HEK293 (cell line): Measurements from ENCODE around the gene IL17REL.

ENCODE experiments used
- BCL11A ChIP-seq: fragments of 450-650 bp; formaldehyde crosslinking; IDR thresholded peaks from 2 replicates; pipeline ENCODE4 v1.5.1; 2016; ENCODE audit warnings: low read depth, missing biosample characterization, missing genetic modification characterization
- BCL11B ChIP-seq: fragments of 450-650 bp; formaldehyde crosslinking; IDR thresholded peaks from 2 replicates; pipeline ENCODE4 v1.5.1; 2016; ENCODE audit warnings: low read depth, missing biosample characterization, missing genetic modification characterization
- HOXC10 ChIP-seq: sonication (generic); formaldehyde crosslinking; IDR thresholded peaks from 2 replicates; pipeline ENCODE4 v1.8.1; 2023; ENCODE audit warnings: mild to moderate bottlenecking, missing genetic modification reagents
- KLF1 ChIP-seq: fragments of 450-650 bp; formaldehyde crosslinking; IDR thresholded peaks from 2 replicates; pipeline ENCODE4 v1.5.1; 2016; ENCODE audit warnings: missing biosample characterization, missing genetic modification characterization
- KLF7 ChIP-seq: fragments of 450-650 bp; formaldehyde crosslinking; IDR thresholded peaks from 2 replicates; pipeline ENCODE4 v1.5.1; 2016; ENCODE audit warnings: missing biosample characterization, missing genetic modification characterization, borderline replicate concordance
- OVOL3 ChIP-seq: fragments of 450-650 bp; formaldehyde crosslinking; IDR thresholded peaks from 2 replicates; pipeline ENCODE4 v1.5.1; 2016; ENCODE audit warnings: missing biosample characterization, missing genetic modification characterization
- PATZ1 ChIP-seq: fragments of 450-650 bp; formaldehyde crosslinking; IDR thresholded peaks from 2 replicates; pipeline ENCODE4 v1.5.1; 2016; ENCODE audit warnings: missing biosample characterization, missing genetic modification characterization
- PRDM10 ChIP-seq: fragments of 450-650 bp; formaldehyde crosslinking; IDR thresholded peaks from 2 replicates; pipeline ENCODE4 v1.5.1; 2016; ENCODE audit warnings: missing biosample characterization, missing genetic modification characterization
- SP2 ChIP-seq: fragments of 450-650 bp; formaldehyde crosslinking; IDR thresholded peaks from 2 replicates; pipeline ENCODE4 v1.5.1; 2016; ENCODE audit warnings: missing biosample characterization, missing genetic modification characterization
- SP7 ChIP-seq: fragments of 450-650 bp; formaldehyde crosslinking; IDR thresholded peaks from 2 replicates; pipeline ENCODE4 v1.5.1; 2016; ENCODE audit warnings: missing biosample characterization, missing genetic modification characterization
- ZBTB20 ChIP-seq: fragments of 450-650 bp; formaldehyde crosslinking; IDR thresholded peaks from 2 replicates; pipeline ENCODE4 v1.5.1; 2016; ENCODE audit warnings: missing biosample characterization, missing genetic modification characterization
- ZBTB21 ChIP-seq: fragments of 450-650 bp; formaldehyde crosslinking; IDR thresholded peaks from 2 replicates; pipeline ENCODE4 v1.5.1; 2017; ENCODE audit warnings: missing biosample characterization, missing genetic modification characterization
- ZBTB8A ChIP-seq: fragments of 450-650 bp; formaldehyde crosslinking; IDR thresholded peaks from 2 replicates; pipeline ENCODE4 v1.5.1; 2016; ENCODE audit warnings: missing biosample characterization, missing genetic modification characterization
- ZFHX2 ChIP-seq: fragments of 450-650 bp; formaldehyde crosslinking; conservative IDR thresholded peaks from 2 replicates; pipeline ENCODE4 v1.5.1; 2016; ENCODE audit warnings: missing biosample characterization, missing genetic modification characterization
- ZNF18 ChIP-seq: fragments of 450-650 bp; formaldehyde crosslinking; IDR thresholded peaks from 2 replicates; pipeline ENCODE4 v1.5.1; 2016; ENCODE audit warnings: missing biosample characterization, missing genetic modification characterization
- ZNF211 ChIP-seq: fragments of 450-650 bp; formaldehyde crosslinking; IDR thresholded peaks from 2 replicates; pipeline ENCODE4 v1.5.1; 2016; ENCODE audit warnings: low read depth, missing biosample characterization, missing genetic modification characterization
- ZNF239 ChIP-seq: fragments of 450-650 bp; formaldehyde crosslinking; IDR thresholded peaks from 2 replicates; pipeline ENCODE4 v1.5.1; 2016; ENCODE audit warnings: missing biosample characterization, missing genetic modification characterization
- ZNF24 ChIP-seq: fragments of 450-650 bp; formaldehyde crosslinking; IDR thresholded peaks from 2 replicates; pipeline ENCODE4 v1.5.1; 2016; ENCODE audit warnings: missing biosample characterization, missing genetic modification characterization
- ZNF324 ChIP-seq: fragments of 450-650 bp; formaldehyde crosslinking; IDR thresholded peaks from 2 replicates; pipeline ENCODE4 v1.5.1; 2016; ENCODE audit warnings: missing biosample characterization, missing genetic modification characterization
- ZNF366 ChIP-seq: fragments of 450-650 bp; formaldehyde crosslinking; conservative IDR thresholded peaks from 2 replicates; pipeline ENCODE4 v1.5.1; 2016; ENCODE audit warnings: missing biosample characterization, missing genetic modification characterization
- ZNF48 ChIP-seq: fragments of 450-650 bp; formaldehyde crosslinking; IDR thresholded peaks from 2 replicates; pipeline ENCODE4 v1.5.1; 2016; ENCODE audit warnings: missing biosample characterization, missing genetic modification characterization
- ZNF530 ChIP-seq: fragments of 450-650 bp; formaldehyde crosslinking; IDR thresholded peaks from 2 replicates; pipeline ENCODE4 v1.5.1; 2016; ENCODE audit warnings: low read depth, missing biosample characterization, missing genetic modification characterization
- ZNF629 ChIP-seq: fragments of 450-650 bp; formaldehyde crosslinking; IDR thresholded peaks from 2 replicates; pipeline ENCODE4 v1.5.1; 2017; ENCODE audit warnings: missing biosample characterization, missing genetic modification characterization
- ZNF692 ChIP-seq: fragments of 450-650 bp; formaldehyde crosslinking; IDR thresholded peaks from 2 replicates; pipeline ENCODE4 v1.5.1; 2016; ENCODE audit warnings: missing biosample characterization, missing genetic modification characterization
- ZNF785 ChIP-seq: fragments of 450-650 bp; formaldehyde crosslinking; IDR thresholded peaks from 2 replicates; pipeline ENCODE4 v1.5.1; 2016; ENCODE audit warnings: missing biosample characterization, missing genetic modification characterization
- ZNF843 ChIP-seq: fragments of 450-650 bp; formaldehyde crosslinking; IDR thresholded peaks from 2 replicates; pipeline ENCODE4 v1.5.1; 2016; ENCODE audit warnings: missing biosample characterization, missing genetic modification characterization
- ZSCAN23 ChIP-seq: fragments of 450-650 bp; formaldehyde crosslinking; IDR thresholded peaks from 2 replicates; pipeline ENCODE4 v1.5.1; 2016; ENCODE audit warnings: missing biosample characterization, missing genetic modification characterization

Gene IL17REL

GRCh38 chr22:49970528-49971231 is 41.9 kb downstream of the IL17REL start (continued):
- TF ChIP-seq ZNF211 (tag by site-specific recombination), result no peak
- TF ChIP-seq ZFHX2, result peak; percentile 91
- TF ChIP-seq ZNF239 (tag by site-specific recombination), result no peak
- peak; percentile 71; the same call in 1 of the 2 replicates for TF ChIP-seq KLF7
- peak; percentile 97 for TF ChIP-seq ZNF324
- TF ChIP-seq ZNF530 (tag by site-specific recombination), result no peak
- TF ChIP-seq ZNF48 (tag by site-specific recombination), result no peak
- TF ChIP-seq BCL11A, result peak; percentile 98; the same call in 1 of the 2 replicates
- peak; percentile 97 for TF ChIP-seq SP7 (tag by site-specific recombination)
- peak; percentile 91 for TF ChIP-seq ZNF24
- TF ChIP-seq ZNF629, result peak; percentile 97
- TF ChIP-seq ZBTB21 (tag by site-specific recombination), result peak; percentile 90
- TF ChIP-seq ZNF18, result peak; percentile 94
- peak; percentile 83 for TF ChIP-seq SP2 (tag by site-specific recombination)
- peak; percentile 99 for TF ChIP-seq ZBTB8A (tag by site-specific recombination)
- TF ChIP-seq ZNF692, result peak; percentile 82
- TF ChIP-seq HOXC10, result no peak
- peak; percentile 68 for TF ChIP-seq ZNF843 (tag by site-specific recombination)
- TF ChIP-seq KLF1 (tag by site-specific recombination), result peak; percentile 87
- TF ChIP-seq ZNF785 (tag by site-specific recombination), result peak; percentile 82; the same call in 1 of the 2 replicates
- peak; percentile 92 for TF ChIP-seq ZBTB20 (tag by site-specific recombination)
- TF ChIP-seq PRDM10 (tag by site-specific recombination), result peak; percentile 71
- TF ChIP-seq OVOL3 (tag by site-specific recombination), result no peak
- peak; percentile 77 for TF ChIP-seq ZSCAN23 (tag by site-specific recombination)
- peak; percentile 86 for TF ChIP-seq BCL11B
- 0 out of 2 replicates have a peak, but pooled peaks have one; percentile 44 for TF ChIP-seq ZNF366
- TF ChIP-seq PATZ1 (tag by site-specific recombination), result peak; percentile 100
